ENCODE results near the gene ADARB2.

The ADARB2 gene

GRCh38 chr10:1376384-1376945 is 360.9 kb downstream of the ADARB2 start:
- no peak for DNase-seq

GRCh38 chr10:1375346-1376170 is 361.8 kb downstream of the ADARB2 start:
- no peak for DNase-seq

- no peak for DNase-seq
Measured at GRCh38 chr10:1374511-1375345, 362.6 kb downstream of the ADARB2 start.

GRCh38 chr10:1373287-1373686 is 364.0 kb downstream of the ADARB2 start:
- no peak for DNase-seq

- DNase-seq: no peak
Measured at GRCh38 chr10:1372212-1372611, 365.1 kb downstream of the ADARB2 start.

- DNase-seq: no peak
Measured at GRCh38 chr10:1370298-1370697, 367.0 kb downstream of the ADARB2 start.

GRCh38 chr10:1369665-1370064 is 367.7 kb downstream of the ADARB2 start:
- no peak for DNase-seq

- DNase-seq: no peak
Measured at GRCh38 chr10:1369197-1369596, 368.1 kb downstream of the ADARB2 start.

GRCh38 chr10:1368842-1369171 is 368.5 kb downstream of the ADARB2 start:
- no peak for DNase-seq

- no peak for DNase-seq
Measured at GRCh38 chr10:1367938-1368841, 369.1 kb downstream of the ADARB2 start.

- DNase-seq: no peak
Measured at GRCh38 chr10:1366811-1367425, 370.4 kb downstream of the ADARB2 start.

GRCh38 chr10:1366322-1366691 is 371.0 kb downstream of the ADARB2 start:
- no peak for DNase-seq

GRCh38 chr10:1365540-1366321 is 371.6 kb downstream of the ADARB2 start:
- no peak for DNase-seq

- no peak for DNase-seq
Measured at GRCh38 chr10:1364151-1364910, 373.0 kb downstream of the ADARB2 start.

- no peak for DNase-seq
Measured at GRCh38 chr10:1363446-1364121, 373.7 kb downstream of the ADARB2 start.

GRCh38 chr10:1362589-1363445 is 374.5 kb downstream of the ADARB2 start:
- DNase-seq: no peak

- DNase-seq: no peak
Measured at GRCh38 chr10:1361411-1362105, 375.8 kb downstream of the ADARB2 start.

- DNase-seq: no peak
Measured at GRCh38 chr10:1360558-1361164, 376.7 kb downstream of the ADARB2 start.

Measured in GDM1 (cell line).